Hematopoietic multipotent progenitor cell treated with erythropoietin and hydrocortisone succinate and interleukin-3 and kit ligand, for 4 days (in vitro differentiated cells): ENCODE measurements around the gene NKX2-3.
A peak's percentile ranks its signal among the peaks of the same experiment; 100 is the strongest.

Source experiments
- DNase-seq: peaks from one replicate; pipeline ENCODE4 v3.0.0-alpha.2; 2015

Gene NKX2-3

DNA sequence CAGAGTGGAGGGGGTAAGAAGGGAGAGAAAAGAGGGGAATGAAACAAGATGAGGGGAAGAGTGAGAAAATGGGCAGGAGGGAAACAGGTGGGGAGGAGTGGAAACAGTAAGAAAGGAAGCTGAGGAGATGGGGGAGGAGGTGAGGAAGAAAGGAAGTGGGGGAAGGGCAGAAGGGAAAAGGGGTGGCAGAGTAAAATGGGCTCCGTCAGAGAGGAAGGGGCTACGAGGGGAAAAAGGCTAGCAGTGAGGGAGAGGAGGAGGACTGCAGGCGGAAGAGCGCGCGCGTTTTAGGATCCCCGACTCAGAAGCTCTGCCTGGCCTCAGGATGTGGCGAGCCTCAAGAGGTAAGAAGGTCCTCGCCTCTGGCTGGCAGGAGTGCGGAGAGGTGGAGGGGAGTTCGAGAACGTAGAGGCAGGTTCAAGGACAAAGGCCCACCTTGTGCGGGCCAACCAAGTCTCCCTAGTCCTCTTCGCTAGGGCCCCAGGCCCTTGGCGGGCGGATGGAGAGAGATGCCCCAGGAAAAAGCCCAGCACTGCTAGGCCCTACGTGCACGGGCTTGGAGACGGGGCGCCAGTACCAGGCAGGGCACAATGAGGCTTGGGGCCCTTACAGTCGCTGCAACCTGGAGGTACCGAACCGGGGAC is 5.8 kb upstream of the NKX2-3 start:
- DNase-seq: no peak

DNA sequence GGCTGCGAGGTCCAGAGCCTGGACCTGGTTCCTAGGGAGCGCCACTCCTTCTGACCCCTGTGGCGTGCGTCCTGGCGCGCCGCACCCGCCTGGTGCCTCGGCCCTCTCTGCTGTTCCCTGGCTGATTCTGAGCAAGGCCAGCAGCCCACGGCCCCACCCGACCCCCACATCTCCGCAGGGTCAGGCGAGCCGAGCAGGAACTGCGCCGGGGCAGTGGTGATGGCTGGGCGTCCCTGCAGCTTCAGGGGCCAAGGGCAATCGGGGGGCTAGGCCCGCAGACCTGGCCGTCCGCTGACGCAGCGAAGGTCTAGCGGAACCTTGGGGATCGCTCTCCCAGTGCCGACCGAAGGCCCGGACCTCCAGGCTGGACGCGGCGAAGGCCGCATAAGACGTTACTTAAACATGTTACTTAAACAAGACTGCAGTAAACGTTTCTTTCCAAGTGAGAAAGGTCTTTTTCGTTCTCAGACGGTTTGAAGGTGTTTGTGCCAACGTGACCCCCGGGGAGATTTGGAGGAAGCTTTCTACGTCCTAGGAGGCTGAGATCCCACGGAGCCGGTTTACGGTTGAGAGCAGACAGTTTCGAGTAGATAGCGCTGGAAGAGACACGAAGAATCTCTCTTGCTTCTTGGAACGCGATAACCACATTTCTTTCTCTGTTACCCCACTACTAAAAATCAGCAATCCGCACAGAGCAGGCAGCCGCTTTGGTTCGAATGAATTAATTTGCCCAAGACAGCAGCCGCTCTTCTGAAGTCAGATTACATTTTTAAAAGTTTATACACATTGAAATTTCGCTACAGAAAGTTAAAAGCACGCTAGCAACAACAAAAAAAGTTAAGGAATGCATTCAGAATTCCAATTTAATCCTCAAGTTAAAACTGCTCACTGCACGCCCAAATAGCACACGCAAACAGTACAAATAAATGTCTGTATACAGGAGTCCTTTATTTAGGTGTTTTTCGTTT is 4.9 kb upstream of the NKX2-3 start:
- DNase-seq: peak; percentile 89

DNA sequence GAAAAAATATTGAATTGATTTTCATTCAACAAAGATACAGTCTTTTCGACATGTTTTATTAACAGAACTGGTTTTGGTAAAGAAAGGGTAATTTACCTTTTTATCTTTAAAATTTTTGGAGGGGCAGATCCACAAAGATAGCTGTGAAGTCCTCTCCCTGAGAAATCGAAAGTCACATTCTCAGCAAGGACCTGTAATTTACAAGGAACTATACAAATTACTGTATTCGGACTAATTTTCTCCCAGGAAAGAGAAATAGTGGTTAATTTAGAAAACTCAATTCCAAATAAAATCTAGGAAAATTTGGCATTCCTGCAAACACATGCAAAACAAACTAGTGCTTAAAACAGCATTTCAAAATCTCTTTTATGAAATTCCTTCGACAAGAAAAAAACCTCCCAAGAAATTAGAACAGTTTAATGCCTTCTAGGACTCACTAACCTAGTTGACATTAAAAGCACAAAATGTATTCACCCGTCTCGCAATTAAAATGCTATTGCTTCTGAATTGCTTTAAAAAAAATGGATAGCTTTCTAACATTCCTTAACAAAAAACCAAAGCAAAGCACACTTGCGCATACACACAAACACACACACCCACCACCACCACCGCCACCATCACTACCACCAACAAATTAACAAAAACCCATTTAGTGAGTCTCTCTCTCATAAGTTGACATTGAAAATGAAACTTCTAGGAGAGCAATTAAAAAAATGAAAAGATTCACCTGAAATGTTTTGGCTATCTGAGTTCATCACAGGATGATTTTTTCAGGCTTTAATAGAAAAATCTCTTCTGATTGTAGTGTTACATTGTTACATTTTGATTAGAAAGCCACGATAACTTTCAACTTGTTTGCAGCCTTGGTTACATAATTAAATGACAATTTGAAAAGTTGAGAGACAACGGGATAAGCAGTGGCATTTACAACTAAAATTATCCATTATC is 4.0 kb upstream of the NKX2-3 start:
- DNase-seq: peak; percentile 26

DNA sequence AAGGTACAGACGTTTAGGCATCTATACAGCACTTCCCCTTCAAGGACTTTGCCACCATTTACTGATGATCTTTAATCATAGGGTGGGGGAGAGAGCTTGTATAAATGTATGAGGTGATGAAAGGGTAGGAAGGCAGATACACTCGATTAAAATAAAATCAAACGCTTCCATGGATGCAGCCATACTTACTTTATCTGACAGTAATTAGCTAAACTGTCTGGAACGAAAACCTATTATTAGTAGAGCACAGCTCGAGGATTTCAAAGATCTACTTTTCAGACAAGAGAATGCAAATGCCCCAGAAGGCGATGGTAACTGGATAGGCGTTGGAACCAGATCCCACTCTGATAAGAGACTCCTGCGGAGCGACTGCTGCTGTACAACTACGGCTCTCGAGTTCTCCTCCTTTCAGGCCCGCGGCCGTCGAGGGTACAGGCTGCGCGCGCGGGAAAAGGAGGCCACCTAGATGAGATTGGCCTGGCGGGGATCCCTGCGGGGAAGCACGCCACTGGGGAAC is 3.1 kb upstream of the NKX2-3 start:
- DNase-seq: peak; percentile 69

DNA sequence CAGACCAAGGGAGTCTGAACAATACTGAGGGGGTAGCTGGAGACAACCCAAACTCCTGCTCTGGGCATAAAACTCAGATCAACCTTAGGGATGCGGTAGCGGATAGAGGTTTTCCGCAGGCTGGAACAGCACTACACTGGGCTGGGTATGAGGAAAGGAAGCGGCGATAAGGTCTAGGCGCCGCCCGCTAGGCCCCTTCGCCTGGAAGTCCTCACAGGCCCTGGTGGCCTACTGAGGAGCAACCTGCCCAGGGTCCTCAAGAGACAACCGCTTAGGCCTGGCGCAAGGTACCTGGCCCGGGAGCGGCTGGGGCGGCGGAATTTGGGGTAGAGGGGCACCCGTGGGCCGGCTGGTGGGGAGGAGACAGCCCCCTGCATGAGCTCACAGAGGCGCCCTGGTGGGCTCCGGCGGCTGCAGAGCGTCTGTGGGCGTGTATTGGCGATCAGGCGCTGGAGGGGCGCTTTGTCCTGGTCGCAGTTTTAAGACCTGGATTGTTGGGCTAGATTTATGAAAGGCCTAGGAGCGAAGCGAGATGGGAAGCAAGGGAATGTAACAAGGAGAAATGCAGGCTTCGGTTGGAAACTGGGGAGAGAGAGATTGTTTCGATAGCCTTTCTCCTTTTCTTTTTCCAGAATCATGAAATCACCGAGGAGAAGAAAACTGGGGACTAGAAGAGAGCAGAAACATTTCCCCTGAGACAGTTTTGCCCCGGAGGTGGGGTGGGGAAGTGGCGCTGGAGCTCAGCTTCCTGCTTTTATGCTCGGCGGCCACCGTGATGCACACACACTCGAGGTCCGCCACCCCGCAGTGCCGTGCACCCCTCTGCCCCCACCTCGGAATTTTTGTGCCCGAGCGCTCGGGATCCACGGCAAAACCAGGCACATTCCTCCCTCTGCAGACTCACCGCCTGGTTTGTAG is 2.4 kb upstream of the NKX2-3 start:
- DNase-seq: peak; percentile 80

DNA sequence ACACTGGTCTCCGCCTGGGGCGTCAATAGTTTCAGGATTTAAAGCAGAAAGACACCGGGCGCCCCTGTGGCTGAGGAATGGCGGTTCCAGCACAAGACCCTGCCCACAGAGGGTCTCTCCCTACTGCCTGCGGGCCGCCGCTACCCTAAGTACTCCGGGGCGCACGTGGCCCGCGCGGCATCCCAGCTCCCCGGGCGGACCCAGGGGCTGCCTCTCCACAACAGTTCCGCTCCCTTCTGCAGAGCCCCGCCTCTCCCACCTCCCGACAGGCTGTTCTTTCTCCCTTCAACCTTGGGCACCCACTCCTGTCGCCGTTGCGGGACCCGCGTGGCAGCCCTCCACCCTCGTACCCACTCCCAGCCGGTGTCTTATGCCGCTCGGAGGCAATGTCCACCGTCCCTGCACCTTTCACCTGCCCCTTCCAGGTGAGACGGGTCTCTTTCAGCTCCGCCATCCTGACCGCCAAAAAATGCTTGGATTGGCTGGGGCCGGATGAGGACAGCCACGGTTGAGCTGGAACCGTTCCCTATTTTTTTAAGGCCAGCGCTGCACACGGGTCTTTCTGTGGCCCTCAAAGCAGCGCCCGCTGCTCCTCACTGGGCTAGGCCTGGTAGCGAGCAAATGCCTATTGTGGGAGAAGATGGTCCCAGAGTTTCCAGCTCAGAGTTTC is 1.6 kb upstream of the NKX2-3 start:
- peak; percentile 83 for DNase-seq

DNA sequence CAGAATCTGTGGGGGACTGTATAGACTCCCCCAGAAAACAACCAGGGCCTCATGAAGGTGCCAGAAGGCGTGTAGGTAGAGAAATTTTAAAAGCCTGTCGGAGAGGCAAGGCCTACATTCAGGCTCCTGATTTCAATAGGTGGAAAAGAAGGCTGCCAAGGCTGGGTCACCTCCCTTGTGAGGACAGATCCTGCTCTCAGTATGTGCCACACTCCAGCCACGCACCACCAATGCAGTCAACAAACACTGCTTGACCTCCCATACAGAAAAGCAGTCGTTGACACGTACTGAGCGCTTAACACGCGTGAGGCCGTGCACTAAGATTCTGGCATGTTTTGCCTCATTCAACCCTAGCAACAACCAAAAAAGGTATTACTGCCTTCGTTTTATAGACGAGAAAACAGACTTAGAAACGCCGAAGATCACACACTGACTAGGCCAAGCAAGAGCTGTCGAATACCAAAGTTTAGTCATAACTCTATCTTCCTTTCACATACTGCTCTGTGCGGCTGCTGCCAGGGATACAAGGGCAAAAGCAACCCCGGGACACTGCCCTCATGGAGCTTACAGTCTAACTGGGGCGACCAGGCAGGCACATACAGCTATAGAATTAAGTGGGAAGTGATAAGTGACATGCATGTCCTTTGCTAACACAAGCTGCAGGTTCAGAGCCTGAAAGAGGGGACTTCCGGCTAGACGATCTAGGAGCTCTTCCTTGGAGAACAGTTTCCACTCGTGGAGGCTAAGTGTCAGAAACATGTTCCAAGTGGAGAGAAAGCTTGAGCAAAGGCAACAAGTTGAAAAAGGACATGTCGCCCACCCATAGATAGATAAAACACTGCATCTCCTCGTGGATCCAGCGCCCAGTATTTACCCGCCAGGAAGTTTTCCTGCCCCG is 797 bp upstream of the NKX2-3 start:
- DNase-seq: peak; percentile 50

DNA sequence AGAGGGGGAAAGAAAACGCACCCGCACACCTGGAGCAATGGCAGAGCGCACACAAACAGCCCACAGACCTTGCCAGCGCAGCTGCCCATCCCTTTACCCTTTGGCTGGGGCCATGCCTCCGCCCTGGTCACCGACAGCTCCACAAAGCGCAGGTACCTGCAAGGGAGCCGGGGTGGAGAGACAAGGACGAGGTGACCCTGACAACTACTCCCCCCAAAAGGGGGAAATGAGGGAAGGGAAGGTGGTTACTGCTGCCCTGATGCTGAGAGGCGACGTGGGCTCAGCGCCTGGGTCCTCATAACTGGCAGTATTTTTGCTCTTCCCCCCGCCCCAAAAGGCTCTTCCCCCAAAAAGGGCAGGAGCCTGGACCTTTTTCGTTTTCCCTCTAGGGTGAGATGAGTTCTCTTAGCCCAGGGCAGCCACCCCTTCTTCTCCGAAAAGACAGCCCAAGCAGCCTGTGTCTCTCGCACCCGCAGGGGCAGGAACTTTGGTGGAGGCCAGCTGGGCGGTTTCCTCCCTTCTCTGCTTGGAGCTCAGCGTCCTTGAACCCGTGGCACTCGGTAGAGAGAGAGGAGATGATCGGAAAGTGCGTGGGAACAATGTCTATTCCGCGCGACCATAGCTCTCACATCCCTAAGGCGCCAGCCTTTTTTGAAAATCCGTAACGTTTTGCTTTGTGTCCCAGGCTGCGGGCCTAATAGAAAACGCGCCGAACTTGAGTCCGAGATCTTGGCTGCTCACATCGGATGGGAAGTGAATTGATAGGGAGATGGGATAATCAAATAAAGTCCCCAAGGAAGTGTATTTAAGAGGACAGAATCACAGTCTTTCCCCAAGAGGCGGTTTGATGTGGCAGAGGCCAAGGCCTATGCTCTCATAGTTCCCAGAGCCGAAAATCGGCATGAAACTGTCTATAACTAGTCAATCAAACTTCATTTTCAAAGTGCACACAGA is 1.0 kb downstream of the NKX2-3 start:
- DNase-seq: peak; percentile 17

DNA sequence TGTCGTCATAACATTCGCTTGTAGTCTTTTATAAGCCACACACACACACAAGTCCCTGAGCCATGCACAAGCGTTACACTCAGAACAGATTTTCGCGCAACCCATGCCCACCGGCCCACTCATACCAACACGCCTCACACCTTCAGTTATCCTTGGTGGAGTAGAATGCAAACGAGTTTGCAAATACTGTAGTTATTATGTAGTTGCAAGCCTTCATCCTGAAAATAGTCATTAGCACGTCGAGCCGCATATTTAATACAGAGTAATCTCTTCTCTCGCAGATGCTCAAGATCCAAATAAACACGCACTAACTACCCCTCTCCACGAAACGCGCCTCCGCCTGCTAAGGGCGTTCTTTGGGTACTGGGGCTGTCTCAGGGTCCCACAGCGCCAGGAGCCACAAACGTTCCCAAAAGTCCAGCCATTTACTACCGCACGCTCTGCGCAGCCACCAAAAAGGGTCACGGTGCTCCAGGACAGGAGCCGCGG is 1.8 kb downstream of the NKX2-3 start:
- no peak for DNase-seq

DNA sequence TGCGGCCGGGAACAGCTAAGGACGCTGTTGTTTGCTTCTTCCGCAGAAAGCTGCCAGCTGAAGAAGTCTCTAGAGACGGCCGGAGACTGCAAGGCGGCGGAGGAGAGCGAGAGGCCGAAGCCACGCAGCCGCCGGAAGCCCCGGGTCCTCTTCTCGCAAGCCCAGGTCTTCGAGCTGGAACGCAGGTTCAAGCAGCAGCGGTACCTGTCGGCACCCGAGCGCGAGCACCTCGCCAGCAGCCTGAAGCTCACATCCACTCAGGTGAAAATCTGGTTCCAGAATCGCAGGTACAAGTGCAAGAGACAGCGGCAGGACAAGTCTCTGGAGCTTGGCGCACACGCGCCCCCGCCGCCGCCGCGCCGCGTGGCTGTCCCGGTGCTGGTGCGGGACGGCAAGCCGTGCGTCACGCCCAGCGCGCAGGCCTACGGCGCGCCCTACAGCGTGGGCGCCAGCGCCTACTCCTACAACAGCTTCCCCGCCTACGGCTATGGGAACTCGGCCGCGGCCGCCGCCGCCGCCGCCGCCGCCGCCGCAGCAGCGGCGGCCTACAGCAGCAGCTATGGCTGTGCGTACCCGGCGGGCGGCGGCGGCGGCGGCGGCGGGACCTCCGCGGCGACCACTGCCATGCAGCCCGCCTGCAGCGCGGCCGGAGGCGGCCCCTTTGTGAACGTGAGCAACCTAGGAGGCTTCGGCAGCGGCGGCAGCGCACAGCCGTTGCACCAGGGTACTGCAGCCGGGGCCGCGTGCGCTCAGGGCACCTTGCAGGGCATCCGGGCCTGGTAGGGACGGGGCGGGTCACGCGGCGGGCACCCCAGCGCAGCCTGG is 2.4 kb downstream of the NKX2-3 start:
- DNase-seq: peak; percentile 75

DNA sequence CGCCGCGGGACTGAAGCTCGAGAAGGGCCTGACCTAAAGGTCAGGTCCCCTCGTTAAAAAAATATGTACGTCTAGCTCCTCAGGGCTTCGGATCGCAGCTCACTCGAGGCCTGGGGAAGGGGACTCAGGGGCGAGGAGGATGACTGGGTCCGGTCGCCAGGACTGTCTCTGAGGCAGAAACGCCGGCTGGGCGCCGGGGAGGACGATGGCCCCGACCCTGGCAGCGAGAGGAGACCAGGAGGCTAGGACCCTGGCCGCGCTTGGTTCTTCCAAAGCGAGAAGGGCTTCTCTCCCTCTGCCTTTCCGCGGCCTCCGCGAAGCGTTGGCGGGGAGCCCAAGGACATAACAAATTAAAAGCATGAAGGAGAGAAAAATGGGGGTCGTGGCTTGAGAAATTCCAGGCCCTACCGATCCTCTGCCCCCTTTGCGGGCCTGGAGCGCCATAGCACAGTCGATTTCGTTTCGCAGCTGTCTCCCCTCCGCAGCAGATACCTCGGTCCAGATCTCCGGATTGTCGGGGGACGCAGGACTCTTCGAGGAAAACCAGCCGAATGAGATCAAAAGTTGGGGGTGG is 3.1 kb downstream of the NKX2-3 start:
- peak; percentile 29 for DNase-seq

DNA sequence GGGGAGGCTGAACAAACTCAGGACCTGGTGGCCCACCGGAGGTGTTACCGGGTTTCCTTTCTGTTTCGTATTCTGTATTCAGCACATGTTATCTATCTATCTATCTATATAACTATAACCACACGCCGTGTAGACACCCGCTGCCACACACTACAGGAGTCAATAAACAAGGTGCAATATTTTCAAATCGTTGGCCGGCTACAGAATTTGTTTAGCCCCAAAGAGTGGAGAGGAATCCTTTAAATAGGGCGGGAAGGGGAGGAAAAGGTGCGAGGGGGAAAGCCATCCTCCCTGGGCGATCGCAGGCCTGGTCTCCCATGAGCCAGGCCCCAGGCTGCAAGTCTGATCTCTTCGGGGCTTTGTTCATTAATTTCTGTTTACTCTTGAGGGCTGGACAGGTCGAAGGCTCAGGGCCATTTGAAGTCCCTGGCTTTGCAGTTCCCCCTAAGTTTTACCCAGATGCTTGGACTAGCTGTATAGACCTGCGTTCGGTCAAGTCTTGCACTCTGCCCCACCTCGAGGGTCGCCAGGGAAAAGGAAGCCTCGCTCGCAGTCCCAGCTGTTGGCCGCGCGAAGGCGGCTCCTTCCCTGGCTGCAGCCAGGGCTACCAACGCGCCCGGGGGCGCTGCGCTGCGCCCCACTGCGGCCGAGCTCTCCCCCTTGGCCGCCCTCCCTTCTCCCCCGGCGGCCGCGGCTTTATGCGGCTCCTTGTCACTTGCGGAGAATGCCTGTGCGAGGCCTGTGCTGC is 3.8 kb downstream of the NKX2-3 start:
- DNase-seq: peak; percentile 85

DNA sequence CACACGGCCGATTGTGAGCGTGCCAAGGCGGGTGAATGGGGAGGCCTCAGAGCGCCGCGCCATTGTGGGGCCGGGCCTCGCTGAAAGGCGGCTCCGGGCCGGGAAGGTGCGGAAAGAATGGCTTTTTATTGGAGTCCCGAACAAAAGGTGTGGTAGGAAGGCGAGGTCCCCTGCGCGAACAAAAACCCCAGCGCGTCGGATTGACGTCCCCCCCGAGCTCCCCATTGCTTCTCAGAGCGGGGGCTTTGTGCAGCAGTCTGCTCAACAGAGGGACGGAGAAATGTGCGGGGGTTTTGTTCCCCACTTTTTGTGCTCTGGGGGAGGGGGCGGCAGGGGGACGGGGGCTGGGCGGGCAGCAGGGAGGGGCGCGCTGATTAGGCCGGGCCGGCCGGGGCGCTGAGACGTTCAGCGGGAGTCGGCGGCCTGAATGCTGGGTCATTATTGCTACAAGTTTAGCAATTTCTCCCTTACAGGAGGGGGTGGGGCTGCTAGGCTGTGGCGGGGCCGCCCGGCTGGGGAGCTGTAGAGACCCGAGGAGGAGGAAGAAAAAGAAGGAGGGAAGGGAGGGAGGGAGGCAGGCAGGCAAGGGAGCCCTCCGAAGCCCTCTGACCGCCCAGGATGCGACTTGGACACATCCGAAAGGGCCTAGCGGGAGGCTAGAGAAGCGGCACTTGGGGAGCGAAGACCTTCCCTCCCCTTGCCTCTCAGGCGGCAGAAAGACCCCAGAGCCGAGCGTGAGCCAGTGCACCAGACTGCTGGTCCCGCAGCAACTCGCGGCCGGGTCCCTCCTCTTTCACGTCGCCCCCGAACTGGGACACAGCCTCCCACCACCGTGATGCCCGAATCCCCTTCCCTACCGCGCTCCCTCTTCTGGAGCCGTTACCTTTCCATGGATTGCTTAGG is 4.6 kb downstream of the NKX2-3 start:
- peak; percentile 72 for DNase-seq

DNA sequence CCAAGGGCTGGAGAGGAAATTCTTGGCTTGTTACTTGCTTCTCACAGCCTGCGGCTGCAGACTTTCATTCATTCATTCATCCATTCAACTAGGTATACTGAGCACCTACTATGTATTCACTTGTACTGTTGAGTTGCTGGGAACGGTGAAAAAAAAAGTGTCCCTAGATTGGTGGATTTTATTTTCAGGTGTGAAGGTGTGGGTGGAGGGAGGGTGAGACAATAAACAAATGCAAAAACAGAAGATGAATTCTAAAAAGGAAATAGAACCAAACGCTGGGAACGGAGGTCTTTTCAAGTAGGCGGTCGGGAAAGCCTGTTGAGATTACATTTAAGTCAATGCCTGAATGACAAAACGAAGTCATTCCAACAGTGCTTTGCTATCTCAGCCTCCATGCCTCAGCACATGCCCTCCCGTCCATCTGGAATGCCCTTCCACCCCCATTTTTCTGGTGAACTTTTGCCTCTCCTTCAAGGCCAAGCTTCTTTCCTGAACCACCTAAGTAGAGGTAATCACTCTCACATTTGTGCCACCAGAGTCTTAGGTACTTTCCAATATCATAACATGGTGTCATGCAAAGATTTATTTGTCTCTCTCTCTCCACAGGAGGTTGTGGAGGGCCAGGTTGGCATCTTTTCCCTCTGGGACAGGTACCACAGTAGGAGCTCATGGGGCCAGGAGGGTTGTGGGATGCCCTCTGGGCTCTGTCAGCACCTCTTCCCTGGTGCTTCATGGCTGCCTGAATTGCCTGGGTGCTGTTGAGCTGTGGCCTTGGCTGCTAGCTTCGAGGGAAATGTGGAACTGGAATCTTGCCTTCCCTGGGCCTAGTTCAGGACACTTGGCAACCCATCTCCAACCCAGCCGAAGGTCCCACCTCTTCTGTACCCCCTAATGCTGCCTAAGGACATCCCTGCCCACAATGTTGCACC is 5.5 kb downstream of the NKX2-3 start:
- no peak for DNase-seq
